Mammary epithelial cell (primary cell): ENCODE data around the gene ALB.

Source experiments
- CTCF ChIP-seq, 2 donors: IDR thresholded peaks in 1 of 2; conservative IDR thresholded peaks in 1 of 2; 2 replicates each; pipeline ENCODE4 v1.5.1; 2011 to 2012; ENCODE audit warnings: inconsistent platforms in 2 of 2, low read length in 2 of 2, mild to moderate bottlenecking in 2 of 2, control low read depth in 1 of 2, low read depth in 1 of 2; ENCODE audit not compliant: insufficient read depth in 1 of 2; ENCODE audit errors: extremely low read depth in 1 of 2
- EZH2 ChIP-seq: IDR thresholded peaks from 2 replicates; pipeline ENCODE4 v1.6.1; 2012; ENCODE audit warnings: low read length, inconsistent platforms, borderline replicate concordance

- no peak for TF ChIP-seq CTCF (conservative IDR thresholded peaks at IDR 0.05 in 1 of 2, IDR thresholded peaks at IDR 0.05 in 1 of 2; ENCODE audit: extremely low read depth in 1 of 2, insufficient read depth in 1 of 2, low read depth in 1 of 2, low read length in 2 of 2)
- TF ChIP-seq EZH2, result no peak
Observed at GRCh38 chr4:73439991-73440390, 35.9 kb downstream of the ALB start.
